IPS-20b (cell line): ENCODE data around the gene POLE2.
A peak's percentile ranks its signal among the peaks of the same experiment; 100 is the strongest.

Source experiments
- H3K27ac ChIP-seq: one replicate; pipeline ENCODE4 v1.5.1; 2013; ENCODE audit warnings: low read length
- H3K27me3 ChIP-seq: 2 replicates; pipeline ENCODE4 v1.6.1; 2013; ENCODE audit warnings: mild to moderate bottlenecking, low read length, inconsistent platforms; ENCODE audit not compliant: insufficient read depth
- H3K36me3 ChIP-seq: 2 replicates; pipeline ENCODE4 v1.6.1; 2013; ENCODE audit warnings: low read depth, mild to moderate bottlenecking, inconsistent platforms, low read length, moderate library complexity; ENCODE audit not compliant: insufficient read depth
- H3K4me1 ChIP-seq: 2 replicates; pipeline ENCODE4 v1.6.1; 2013; ENCODE audit warnings: mild to moderate bottlenecking, control low read depth, inconsistent platforms, low read length, moderate library complexity; ENCODE audit not compliant: insufficient read depth
- H3K4me3 ChIP-seq: 2 replicates; pipeline ENCODE4 v1.5.1; 2013; ENCODE audit warnings: mild to moderate bottlenecking, low read length, inconsistent platforms
- H3K9ac ChIP-seq: 2 replicates; pipeline ENCODE4 v1.6.1; 2013; ENCODE audit warnings: low read depth, mild to moderate bottlenecking, inconsistent platforms, low read length, moderate library complexity
- H3K9me3 ChIP-seq: 2 replicates; pipeline ENCODE4 v1.6.1; 2013; ENCODE audit warnings: mild to moderate bottlenecking, low read depth, low read length, inconsistent platforms; ENCODE audit not compliant: insufficient read depth

Gene POLE2

DNA sequence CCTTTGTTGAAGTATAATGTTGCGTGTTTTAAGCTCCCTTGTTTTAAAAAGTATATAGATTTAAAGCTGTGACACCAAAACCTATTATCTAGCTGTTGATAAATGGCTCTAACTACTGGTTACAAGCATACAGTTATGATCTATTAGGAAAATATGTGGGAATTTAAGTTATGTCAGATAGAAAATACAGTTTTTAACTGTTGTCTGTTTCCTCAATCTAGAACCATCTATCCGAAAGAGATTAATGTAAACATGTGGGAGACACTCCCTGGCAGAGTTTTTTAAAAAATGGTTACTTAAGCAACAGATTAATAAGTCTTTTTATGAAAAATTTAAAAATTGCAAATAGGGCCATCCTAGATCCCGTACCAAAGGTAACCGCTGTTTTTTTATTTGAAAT is 75.8 kb downstream of the POLE2 start:
- Histone ChIP-seq H3K9ac (no peak overlapping the region), H3K27me3 (no peaks in the 10 kb centered on the region), H3K27ac (no peak overlapping the region), H3K4me3 (no peak overlapping the region), H3K9me3 (no peaks in the 10 kb centered on the region), H3K4me1 (no peaks in the 10 kb centered on the region), H3K36me3 (peaks cover 37% of the 10 kb centered on the region)

DNA sequence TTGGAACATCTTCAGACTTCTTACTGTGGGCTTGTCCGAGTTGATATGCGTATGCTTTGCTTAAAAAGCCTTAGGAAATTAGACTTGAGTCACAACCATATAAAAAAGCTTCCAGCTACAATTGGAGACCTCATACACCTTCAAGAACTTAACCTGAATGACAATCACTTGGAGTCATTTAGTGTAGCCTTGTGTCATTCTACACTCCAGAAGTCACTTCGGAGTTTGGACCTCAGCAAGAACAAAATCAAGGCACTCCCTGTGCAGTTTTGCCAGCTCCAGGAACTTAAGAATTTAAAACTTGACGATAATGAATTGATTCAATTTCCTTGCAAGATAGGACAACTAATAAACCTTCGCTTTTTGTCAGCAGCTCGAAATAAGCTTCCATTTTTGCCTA is 80.4 kb downstream of the POLE2 start:
- Histone ChIP-seq H3K4me1 (no peaks in the 10 kb centered on the region), H3K9ac (no peak overlapping the region), H3K36me3 (peaks cover 56% of the 10 kb centered on the region), H3K27ac (no peak overlapping the region), H3K27me3 (no peaks in the 10 kb centered on the region), H3K9me3 (no peaks in the 10 kb centered on the region), H3K4me3 (no peak overlapping the region)

DNA sequence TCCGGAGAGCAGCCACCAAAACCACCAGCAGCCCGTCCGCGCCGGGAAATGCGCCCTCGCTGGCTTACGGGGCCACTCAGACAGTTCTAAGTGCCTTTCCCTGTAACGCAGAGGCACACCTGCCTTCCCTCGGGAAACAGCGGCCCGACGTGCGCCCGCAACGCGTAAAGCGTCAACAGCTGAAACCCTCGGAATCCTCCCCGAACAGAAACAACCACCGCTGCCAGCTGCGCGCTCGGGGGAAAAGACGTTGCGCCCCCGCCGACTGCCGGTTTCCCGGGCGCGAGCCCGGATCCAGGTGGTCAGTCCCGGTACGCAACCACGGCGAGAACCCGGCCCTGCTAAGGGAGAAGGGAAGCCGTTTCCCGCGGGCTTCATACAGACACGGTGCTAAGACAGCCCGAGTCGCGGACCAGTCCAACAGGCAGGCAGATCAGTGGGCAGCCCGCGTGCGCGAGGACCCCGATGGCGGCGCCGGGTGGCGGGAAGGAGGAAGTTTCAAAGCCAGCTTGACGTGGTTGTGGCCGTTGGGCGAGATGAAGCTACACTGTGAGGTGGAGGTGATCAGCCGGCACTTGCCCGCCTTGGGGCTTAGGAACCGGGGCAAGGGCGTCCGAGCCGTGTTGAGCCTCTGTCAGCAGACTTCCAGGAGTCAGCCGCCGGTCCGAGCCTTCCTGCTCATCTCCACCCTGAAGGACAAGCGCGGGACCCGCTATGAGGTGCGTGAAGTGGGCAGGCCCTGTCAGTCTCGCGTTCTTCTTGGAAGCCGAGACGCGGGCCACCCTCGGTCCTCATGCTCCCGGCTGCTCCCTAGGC is 89.3 kb downstream of the POLE2 start, which contains the start of gene LRR1:
TSS of gene LRR1 (plus strand) at position 456 of the 816 bp plus-strand sequence. CDS start at position 537, 81 bp downstream.
- no peaks in the 10 kb centered on the region for H3K4me1 ChIP-seq
- peak within 1 kb of the TSS; percentile 99 for H3K9ac ChIP-seq
- H3K4me3 ChIP-seq = peak within 1 kb of the TSS; percentile 99
- peaks cover 23% of the 10 kb centered on the region for H3K36me3 ChIP-seq
- no peaks in the 10 kb centered on the region for H3K9me3 ChIP-seq
- H3K27me3 ChIP-seq = no peaks in the 10 kb centered on the region
- peak within 1 kb of the TSS; percentile 64 for H3K27ac ChIP-seq

DNA sequence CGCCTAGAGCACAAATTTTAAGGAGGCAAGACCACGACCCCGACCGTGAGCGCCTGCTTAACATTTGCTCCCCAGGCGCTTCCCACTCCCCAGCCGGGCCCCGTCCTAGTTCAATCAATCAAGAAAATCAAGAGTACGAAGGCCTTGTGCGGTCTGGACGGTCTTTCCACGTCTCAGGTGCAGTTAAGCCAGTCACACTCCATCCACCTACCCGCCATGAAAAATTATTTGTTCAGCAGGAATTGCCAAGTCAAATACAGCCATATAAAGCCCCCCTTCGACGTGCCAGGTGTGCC is 89.9 kb downstream of the POLE2 start:
- no peaks in the 10 kb centered on the region for H3K4me1 ChIP-seq
- H3K36me3 ChIP-seq = peaks cover 20% of the 10 kb centered on the region
- no peaks in the 10 kb centered on the region for H3K9me3 ChIP-seq
- no peaks in the 10 kb centered on the region for H3K27me3 ChIP-seq
- H3K9ac ChIP-seq = peak overlapping the region; percentile 99
- peak overlapping the region; percentile 64 for H3K27ac ChIP-seq
- H3K4me3 ChIP-seq = peak overlapping the region; percentile 99

DNA sequence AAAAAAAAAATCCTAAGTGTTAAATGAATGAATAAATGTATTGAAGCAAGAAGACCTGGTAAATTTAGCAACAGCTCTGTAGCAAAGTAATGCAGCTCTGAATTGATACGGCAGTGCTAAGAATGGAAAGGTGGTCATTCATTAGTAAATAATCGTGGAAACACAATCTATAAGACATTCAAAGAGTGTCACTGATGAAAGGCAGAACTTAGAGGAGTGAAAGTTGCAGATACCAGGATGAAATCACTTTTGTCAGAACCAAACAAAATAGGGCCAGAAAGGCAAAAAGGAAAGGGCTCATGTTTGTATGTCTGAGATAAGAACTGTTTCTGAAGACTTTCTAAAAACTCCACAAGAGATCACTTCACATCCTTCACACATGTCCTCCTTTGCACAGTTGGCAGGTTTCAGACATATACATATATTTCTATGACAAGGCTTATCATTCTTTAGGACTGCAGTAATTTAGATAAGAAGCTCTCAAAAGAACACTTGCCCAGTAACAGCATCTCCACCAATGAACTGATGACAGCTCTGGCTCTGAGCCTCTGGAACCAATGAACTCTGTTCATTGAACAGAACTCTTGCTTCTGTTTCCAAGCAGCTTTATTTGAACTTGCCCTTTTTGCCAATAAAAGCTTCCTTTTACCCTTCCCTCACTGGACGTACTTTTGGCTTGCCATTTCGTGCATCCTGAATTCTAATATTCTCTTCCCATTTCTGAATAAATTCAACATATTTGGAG is 93.5 kb downstream of the POLE2 start:
- Histone ChIP-seq H3K27ac (no peak overlapping the region), H3K9me3 (no peaks in the 10 kb centered on the region), H3K27me3 (no peaks in the 10 kb centered on the region), H3K36me3 (no peaks in the 10 kb centered on the region), H3K9ac (no peak overlapping the region), H3K4me3 (no peak overlapping the region), H3K4me1 (no peaks in the 10 kb centered on the region)
